Activated naive CD4-positive, alpha-beta T cell treated with anti-CD3 and anti-CD28 coated beads, Interleukin-2, amount 10 ng/mL, durations not matched to agents 5 hours and 36 hours (primary cell): ENCODE measurements around the gene ATP8B4. TPM values are rescaled to one million over a fixed set of nuclear protein-coding genes. Genes with fewer than 3 reads are reported as not detected.

ENCODE experiments used
- total RNA-seq, 2 experiments: library from RNA; stranded (reverse); gene quantifications; one replicate each; pipeline ENCODE4 v1.2.3, GENCODE V29; 2021

The ATP8B4 gene
- total RNA-seq = 1 to 10 TPM; 1.5 to 1.6 TPM

GRCh38 chr15:50119063-50120040, at the start of gene ATP8B4:
ATP8B4 (minus strand) TSS chr15:50119233; CDS start chr15:50106966, 12,267 bp downstream.

Other genes with a start within 250 kb of the ATP8B4 start
- gene SLC27A2, start 63.0 kb upstream of the ATP8B4 start, total RNA-seq = 1 to 10 TPM; 5.7 to 6.2 TPM
- not detected for gene HDC, start 146.5 kb upstream of the ATP8B4 start, total RNA-seq
- 10 to 100 TPM; 27.7 to 29.8 TPM for gene GABPB1, start 236.0 kb upstream of the ATP8B4 start, total RNA-seq